Endodermal cell (in vitro differentiated cells): ENCODE results near the gene LUC7L. TPM values are rescaled to one million over a fixed set of nuclear protein-coding genes. Genes with fewer than 3 reads are reported as not detected.

Experiments used
- DNase-seq: peaks from one replicate; pipeline ENCODE4 v3.0.0-alpha.2; 2017
- H3K27ac ChIP-seq: 2 replicates; pipeline ENCODE4 v1.5.1; 2013; ENCODE audit warnings: mild to moderate bottlenecking, low read depth, low read length, moderate library complexity
- H3K27me3 ChIP-seq: 2 replicates; pipeline ENCODE4 v1.6.1; 2013; ENCODE audit warnings: mild to moderate bottlenecking, low read length, moderate library complexity; ENCODE audit not compliant: insufficient read depth, control insufficient read depth, poor library complexity, severe bottlenecking
- H3K36me3 ChIP-seq: 2 replicates; pipeline ENCODE4 v1.7.0; 2013; ENCODE audit warnings: mild to moderate bottlenecking, low read length, moderate library complexity; ENCODE audit not compliant: control insufficient read depth, insufficient read depth
- H3K4me1 ChIP-seq: one replicate; pipeline ENCODE4 v1.7.0; 2013; ENCODE audit warnings: low read length; ENCODE audit not compliant: control insufficient read depth, insufficient read depth
- H3K4me3 ChIP-seq: 2 replicates; pipeline ENCODE4 v1.5.1; 2013; ENCODE audit warnings: mild to moderate bottlenecking, low read length, moderate library complexity
- H3K9ac ChIP-seq: 2 replicates; pipeline ENCODE4 v1.6.1; 2013; ENCODE audit warnings: mild to moderate bottlenecking, low read length, moderate library complexity; ENCODE audit not compliant: poor library complexity, severe bottlenecking; ENCODE audit errors: extremely low read depth
- H3K9me3 ChIP-seq: 2 replicates; pipeline ENCODE4 v1.6.1; 2013; ENCODE audit warnings: mild to moderate bottlenecking, low read length, moderate library complexity; ENCODE audit not compliant: control insufficient read depth
- H3K27ac Mint-ChIP-seq: 2 replicates; pipeline ENCODE4 v1.8.0; 2020; ENCODE audit warnings: mixed read lengths
- H3K27me3 Mint-ChIP-seq: 2 replicates; pipeline ENCODE4 v1.8.0; 2021; ENCODE audit warnings: mild to moderate bottlenecking, mixed read lengths; ENCODE audit not compliant: insufficient read depth
- H3K36me3 Mint-ChIP-seq: 2 replicates; pipeline ENCODE4 v1.8.0; 2020; ENCODE audit warnings: low read depth, mixed read lengths
- H3K4me1 Mint-ChIP-seq: 2 replicates; pipeline ENCODE4 v1.8.0; 2020; ENCODE audit warnings: mixed read lengths
- H3K4me3 Mint-ChIP-seq: 2 replicates; pipeline ENCODE4 v1.8.0; 2020; ENCODE audit warnings: mild to moderate bottlenecking, moderate library complexity, mixed read lengths
- H3K9me3 Mint-ChIP-seq: 2 replicates; pipeline ENCODE4 v1.8.0; 2020; ENCODE audit warnings: mild to moderate bottlenecking, mixed read lengths
- WGBS, 2 experiments: methylation state at CpG; one replicate each; pipeline versions ENCODE4 v1.1.5 to v1.1.7; 2013; ENCODE audit warnings: missing lambda C conversion rate in 2 of 2, mixed read lengths in 1 of 2; ENCODE audit not compliant: insufficient coverage in 1 of 2, insufficient read length in 1 of 2; 5-methylcytosine and 5-hydroxymethylcytosine counted together
- total RNA-seq, 2 donors: library from RNA; stranded (reverse); fragmentation: NEBNext Ultra II Directional in 1 of 2; extraction: Animal tissue kit (Norgen Biotek cat#: 25700) in 1 of 2; gene quantifications; 2 replicates in 1 of 2; 3 replicates in 1 of 2; pipeline ENCODE4 v1.2.1, GENCODE V29; 2021
- TF ChIP-seq, protein P1 (sequence below): fragments of 200-600 bp; sonication (generic); conservative IDR thresholded peaks from 2 replicates; pipeline ENCODE4 v1.5.0; 2021; ENCODE audit warnings: antibody characterized with exemption, mild to moderate bottlenecking

The LUC7L gene
- total RNA-seq, 2 donors from 2014 or later, result 130 to 151 TPM

DNA sequence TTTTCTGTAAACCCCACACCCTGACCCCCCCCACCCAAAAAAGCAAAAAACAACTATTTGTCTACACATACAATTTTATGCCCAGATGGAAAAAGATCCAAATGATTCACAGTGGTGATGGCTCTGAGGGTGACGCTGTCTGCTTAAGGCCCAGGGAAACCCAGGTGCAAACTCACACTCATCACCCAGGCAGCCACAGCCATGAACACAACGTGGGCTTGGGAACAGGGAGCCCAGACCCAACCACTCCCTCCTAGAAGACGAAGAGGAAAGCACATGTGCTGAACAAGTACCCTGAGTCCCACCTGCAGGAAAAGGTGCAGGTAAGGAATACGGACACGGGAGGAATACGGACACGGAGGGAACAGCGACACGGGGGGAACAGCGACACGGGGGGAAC lies 43.6 kb downstream of the LUC7L start:
- 90 to 97% methylated on average over 2 to 5 of the region's 11 CpGs for WGBS, 2 experiments
- no peak overlapping the region for H3K27ac Mint-ChIP-seq

DNA sequence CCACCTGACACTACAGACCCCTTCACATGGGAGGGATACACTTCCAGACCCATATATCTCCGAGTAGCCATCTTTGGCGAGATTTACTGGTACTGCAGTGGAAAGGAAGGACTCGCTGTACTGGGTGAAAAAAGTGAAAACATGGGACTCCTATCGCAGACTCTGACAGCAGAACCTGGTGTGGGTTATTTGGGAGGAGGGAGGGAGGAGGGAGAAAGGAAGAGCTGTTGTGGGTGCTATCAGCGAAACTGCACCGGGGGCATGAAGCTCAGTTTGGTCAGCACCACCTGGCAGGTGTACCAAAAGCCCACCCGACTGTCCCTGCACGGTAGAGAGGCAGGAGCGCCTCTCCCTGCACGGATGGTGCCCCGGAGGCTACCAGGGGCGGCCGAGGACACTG lies 44.0 kb downstream of the LUC7L start:
- WGBS, 2 experiments, result 95% methylated on average over 11 to 13 of the region's 13 CpGs
- Histone ChIP-seq H3K27me3 (peaks cover 10% of the 10 kb centered on the region), H3K9ac (no peak overlapping the region), H3K36me3 (peaks cover 45% of the 10 kb centered on the region), H3K4me3 (no peak overlapping the region), H3K9me3 (no peaks in the 10 kb centered on the region), H3K4me1 (no peaks in the 10 kb centered on the region), H3K27ac (no peak overlapping the region)
- peaks cover 47% of the 10 kb centered on the region for H3K36me3 Mint-ChIP-seq
- DNase-seq, result no peak
- H3K27me3 Mint-ChIP-seq, result peaks cover 2% of the 10 kb centered on the region
- no peak overlapping the region for H3K4me3 Mint-ChIP-seq
- TF ChIP-seq, protein P1, sequence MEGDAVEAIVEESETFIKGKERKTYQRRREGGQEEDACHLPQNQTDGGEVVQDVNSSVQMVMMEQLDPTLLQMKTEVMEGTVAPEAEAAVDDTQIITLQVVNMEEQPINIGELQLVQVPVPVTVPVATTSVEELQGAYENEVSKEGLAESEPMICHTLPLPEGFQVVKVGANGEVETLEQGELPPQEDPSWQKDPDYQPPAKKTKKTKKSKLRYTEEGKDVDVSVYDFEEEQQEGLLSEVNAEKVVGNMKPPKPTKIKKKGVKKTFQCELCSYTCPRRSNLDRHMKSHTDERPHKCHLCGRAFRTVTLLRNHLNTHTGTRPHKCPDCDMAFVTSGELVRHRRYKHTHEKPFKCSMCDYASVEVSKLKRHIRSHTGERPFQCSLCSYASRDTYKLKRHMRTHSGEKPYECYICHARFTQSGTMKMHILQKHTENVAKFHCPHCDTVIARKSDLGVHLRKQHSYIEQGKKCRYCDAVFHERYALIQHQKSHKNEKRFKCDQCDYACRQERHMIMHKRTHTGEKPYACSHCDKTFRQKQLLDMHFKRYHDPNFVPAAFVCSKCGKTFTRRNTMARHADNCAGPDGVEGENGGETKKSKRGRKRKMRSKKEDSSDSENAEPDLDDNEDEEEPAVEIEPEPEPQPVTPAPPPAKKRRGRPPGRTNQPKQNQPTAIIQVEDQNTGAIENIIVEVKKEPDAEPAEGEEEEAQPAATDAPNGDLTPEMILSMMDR, result no peak
- H3K27ac Mint-ChIP-seq, result no peak overlapping the region
- H3K4me1 Mint-ChIP-seq, result no peaks in the 10 kb centered on the region
- H3K9me3 Mint-ChIP-seq, result no peaks in the 10 kb centered on the region

More for the DNA sequence above, 43.6 kb downstream of the LUC7L start:
- Mint-ChIP-seq H3K36me3 (peaks cover 52% of the 10 kb centered on the region), H3K4me1 (no peaks in the 10 kb centered on the region), H3K9me3 (no peaks in the 10 kb centered on the region), H3K4me3 (no peak overlapping the region), H3K27me3 (peaks cover 2% of the 10 kb centered on the region)
- Histone ChIP-seq H3K4me1 (no peaks in the 10 kb centered on the region), H3K36me3 (peaks cover 50% of the 10 kb centered on the region), H3K27me3 (peaks cover 5% of the 10 kb centered on the region), H3K9ac (no peak overlapping the region), H3K9me3 (no peaks in the 10 kb centered on the region), H3K27ac (no peak overlapping the region), H3K4me3 (no peak overlapping the region)
- TF ChIP-seq, protein P1, result no peak
- no peak for DNase-seq

DNA sequence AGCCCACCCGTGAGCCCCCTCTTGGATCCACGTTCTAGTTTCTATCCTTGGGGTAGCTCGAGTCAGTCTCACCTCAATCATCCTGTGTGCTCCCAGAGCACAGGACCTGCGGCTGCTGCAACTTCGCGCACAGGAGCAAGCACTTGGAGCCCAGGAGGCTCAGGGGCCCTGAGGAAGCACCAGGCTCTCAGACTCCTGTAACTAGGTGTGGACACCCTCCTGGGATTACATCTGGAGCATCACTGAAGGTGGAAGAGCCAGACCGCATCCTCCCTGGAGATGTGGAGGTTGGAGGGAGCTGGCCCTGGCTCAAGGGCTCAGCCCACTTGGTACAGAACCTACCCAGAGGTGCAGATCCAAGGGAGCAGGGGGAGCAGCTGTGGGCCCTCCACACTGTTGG lies 46.2 kb downstream of the LUC7L start:
- H3K4me1 Mint-ChIP-seq, result no peaks in the 10 kb centered on the region

More for the DNA sequence above, 46.2 kb downstream of the LUC7L start:
- no peaks in the 10 kb centered on the region for H3K9me3 ChIP-seq
- peaks cover 28% of the 10 kb centered on the region for H3K36me3 Mint-ChIP-seq
- no peak overlapping the region for H3K4me3 Mint-ChIP-seq
- 95 to 100% methylated on average over 4 to 7 of the region's 7 CpGs for WGBS, 2 experiments
- H3K36me3 ChIP-seq, result peaks cover 24% of the 10 kb centered on the region
- H3K27me3 Mint-ChIP-seq, result peaks cover 24% of the 10 kb centered on the region
- no peaks in the 10 kb centered on the region for H3K9me3 Mint-ChIP-seq
- H3K27ac Mint-ChIP-seq, result no peak overlapping the region
- peaks cover 32% of the 10 kb centered on the region for H3K27me3 ChIP-seq
- H3K4me3 ChIP-seq, result no peak overlapping the region
- no peaks in the 10 kb centered on the region for H3K4me1 ChIP-seq
- DNase-seq, result no peak
- no peak overlapping the region for H3K9ac ChIP-seq
- TF ChIP-seq, protein P1, result no peak
- H3K27ac ChIP-seq, result no peak overlapping the region
